Effector CD8-positive, alpha-beta T cell (primary cell): Measurements from ENCODE around the gene WDR45B.
"Not testable (repeated sequence)": the region's sequence is repeated elsewhere in the genome, so short reads cannot be mapped to it uniquely, and the experiment has no call there.

Experiments
- DNase-seq: peaks from one replicate; lab custom pipeline; 2025; lab: John Stamatoyannopoulos, UW

WDR45B gene

GRCh38 chr17:82599674-82600661 lies 48.3 kb downstream of the WDR45B start:
- no peak for DNase-seq

DNA sequence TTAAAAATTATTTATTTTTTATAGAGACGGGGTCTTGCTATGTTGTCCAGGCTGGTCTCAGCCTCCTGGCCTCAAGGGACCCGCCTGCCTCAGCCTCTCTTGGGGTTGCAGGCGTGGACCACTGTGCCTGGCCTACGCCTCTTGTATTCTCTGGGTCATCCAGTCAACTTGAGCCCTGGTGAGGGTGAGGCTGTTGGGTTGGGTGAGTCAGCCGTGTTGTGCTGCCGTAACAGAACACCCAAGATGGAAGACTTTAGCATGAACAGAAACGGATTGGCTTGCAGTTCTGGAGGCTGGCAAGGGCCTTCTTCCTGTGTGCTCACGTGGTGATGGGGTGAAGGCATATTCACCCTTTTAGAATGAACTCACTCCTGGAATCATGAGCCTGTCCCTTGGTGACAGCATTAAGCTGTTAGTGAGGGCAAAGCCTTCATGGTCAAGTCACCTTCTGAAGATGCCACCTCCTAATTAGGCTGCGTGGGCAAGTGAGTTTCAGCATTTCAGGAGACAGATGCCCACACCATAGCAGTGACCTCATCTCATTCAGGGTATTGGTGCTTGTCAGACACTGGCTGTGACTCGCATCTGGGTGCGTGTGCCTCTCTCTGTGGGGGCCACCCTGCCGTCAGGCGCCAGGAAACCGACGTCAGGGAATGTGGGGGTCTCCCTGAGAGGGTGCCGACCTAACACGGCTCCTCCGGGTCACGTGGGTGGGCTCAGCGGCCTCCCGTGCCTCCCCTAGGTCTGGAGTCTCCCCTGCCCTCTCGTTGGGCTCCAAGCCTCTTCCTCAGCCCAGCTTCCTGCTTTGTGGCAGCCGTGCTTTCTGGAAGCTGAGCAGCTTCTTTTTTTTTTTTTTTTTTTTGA lies 49.8 kb downstream of the WDR45B start:
- no peak for DNase-seq

DNA sequence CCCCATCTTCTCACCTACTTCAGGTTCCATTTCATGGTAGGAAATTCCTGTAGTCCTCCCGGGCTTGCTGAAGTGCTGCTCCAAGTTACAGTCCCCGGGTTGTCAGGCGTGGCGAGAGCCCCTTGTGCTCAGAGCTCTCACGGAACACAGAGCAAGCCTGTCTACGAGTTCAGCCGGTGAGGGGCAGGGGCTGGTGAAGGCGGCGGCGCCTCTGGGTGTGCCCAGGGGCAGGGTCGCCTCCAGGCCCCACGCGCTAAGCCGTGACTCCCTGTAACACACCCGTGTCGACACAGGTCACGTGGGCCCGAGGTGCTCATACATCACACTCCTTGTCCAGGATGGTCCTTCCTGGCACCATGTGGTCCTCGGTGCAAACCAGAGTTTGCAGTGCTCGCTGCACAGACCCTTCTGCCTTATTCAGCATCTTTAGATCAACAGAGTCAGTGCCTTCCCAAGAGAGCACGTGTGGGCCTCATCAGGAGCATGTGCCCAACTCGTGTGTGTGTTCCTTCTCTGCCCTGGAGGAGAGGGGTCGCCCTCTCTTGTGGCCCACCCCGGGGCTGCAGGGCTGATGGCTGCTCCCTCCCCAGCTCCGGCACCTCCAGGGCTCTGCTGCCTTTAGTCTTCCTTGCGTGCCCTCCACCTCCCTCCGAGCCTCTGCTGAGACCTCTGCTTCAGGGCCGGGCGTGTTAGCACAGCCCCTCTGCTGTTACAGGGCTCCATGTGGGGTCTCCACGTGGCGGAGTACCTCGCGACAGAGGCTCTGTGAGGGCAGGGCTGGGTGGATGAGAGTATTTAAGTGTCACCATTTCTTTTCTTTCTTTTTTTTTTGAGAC lies 51.2 kb downstream of the WDR45B start:
- no peak for DNase-seq

DNA sequence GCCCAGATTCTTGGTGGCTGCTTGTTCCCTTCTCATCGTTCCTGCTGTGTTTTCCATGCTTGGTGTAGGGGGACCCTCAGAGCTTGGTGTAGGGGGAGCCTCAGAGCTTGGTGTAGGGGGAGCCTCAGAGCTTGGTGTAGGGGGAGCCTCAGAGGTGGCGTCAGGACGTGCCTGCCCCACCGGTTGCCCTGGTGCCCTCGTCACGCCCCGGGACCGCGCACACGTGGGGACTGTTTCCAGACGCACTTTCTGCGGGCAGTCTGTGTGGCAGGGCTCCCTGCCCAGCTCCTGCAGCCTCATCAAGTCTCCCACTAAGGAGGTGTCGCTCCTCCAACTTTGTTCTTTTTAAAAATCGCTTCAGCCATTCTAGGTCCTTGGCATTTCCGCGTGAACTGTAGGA lies 51.9 kb downstream of the WDR45B start:
- DNase-seq: no peak

DNA sequence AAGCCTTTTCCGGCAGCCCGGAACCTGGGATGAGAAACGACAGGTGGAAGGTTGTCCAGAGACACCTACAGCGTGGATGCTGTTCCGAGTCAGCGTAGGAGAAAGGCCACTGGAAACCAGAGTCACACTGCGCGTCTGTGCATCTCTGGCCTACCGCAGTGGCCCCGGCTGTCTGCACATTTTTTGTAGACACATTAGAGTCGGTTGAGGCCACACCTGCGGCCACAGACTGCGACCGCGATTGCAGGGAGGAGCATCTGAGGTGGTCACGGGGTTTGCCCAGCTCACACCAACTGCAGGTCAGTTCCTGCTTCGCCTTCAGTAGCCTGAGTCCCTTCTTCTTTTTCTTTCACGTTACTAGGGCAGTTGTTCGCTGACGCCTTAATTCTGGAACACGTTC lies 52.4 kb downstream of the WDR45B start:
- DNase-seq: no peak

GRCh38 chr17:82594571-82594970 lies 53.7 kb downstream of the WDR45B start:
- DNase-seq: no peak

GRCh38 chr17:82593590-82594087 lies 54.6 kb downstream of the WDR45B start:
- no peak for DNase-seq

- DNase-seq: peak; percentile 61
These were observed 55.3 kb downstream of the WDR45B start for GRCh38 chr17:82592767-82593589.

GRCh38 chr17:82592289-82592766 lies 55.9 kb downstream of the WDR45B start:
- no peak for DNase-seq

DNA sequence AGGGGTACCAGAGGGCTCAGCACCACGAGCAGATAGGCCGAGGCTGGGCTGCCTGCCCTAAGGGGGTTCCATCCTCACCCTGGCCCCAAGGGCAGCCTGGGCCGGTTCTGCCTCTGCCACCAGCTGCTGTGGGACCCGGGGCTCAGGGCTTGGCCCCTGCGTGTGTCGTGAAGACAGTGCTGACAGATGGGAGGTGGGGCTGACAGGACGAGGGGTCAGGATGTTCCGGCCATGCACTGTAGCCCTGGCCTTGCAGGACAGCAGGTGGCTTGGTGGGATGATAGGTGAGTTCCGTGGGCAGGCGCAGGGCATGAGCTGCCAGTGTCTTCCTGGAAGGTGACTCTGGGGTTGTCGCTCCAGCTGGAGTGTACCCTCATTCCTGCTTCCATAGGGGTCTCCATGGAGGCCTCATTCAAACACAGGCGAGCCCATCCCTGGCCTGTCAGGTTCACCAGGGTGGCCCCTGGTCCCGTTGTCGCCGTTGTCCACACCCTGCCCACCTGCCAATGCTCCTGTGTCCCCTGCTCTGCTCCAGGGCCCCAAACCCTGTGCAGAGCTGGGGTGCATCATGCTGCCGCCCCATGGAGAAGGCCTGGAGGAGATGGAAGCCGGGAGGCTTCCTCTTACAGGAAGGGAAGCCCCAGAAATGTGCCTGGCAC lies 57.2 kb downstream of the WDR45B start:
- no peak for DNase-seq

DNA sequence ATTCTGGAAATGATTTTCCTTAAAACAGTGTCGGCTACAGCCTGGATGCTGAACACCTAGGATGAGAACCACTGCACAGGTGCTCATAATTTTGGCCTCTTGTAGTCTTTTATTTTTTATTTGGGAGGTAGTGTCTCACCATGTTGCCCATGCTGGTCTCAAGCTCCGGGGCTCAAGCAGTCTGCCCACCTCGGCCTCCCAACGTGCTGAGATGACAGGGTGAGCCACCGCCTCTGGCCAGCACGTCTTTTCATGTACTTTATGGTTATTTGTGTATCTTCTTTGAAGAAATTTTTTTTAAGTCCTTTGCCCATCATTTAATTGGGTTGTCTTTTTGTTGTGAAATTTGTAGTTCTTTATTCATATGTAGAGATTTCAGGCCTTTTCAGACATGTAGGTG lies 58.0 kb downstream of the WDR45B start:
- DNase-seq: no peak

- DNase-seq: no peak
These were observed 58.4 kb downstream of the WDR45B start for GRCh38 chr17:82589851-82590180.

GRCh38 chr17:82588266-82589175 lies 59.7 kb downstream of the WDR45B start:
- no peak for DNase-seq

- DNase-seq: no peak
These were observed 60.8 kb downstream of the WDR45B start for GRCh38 chr17:82587234-82588086.

DNA sequence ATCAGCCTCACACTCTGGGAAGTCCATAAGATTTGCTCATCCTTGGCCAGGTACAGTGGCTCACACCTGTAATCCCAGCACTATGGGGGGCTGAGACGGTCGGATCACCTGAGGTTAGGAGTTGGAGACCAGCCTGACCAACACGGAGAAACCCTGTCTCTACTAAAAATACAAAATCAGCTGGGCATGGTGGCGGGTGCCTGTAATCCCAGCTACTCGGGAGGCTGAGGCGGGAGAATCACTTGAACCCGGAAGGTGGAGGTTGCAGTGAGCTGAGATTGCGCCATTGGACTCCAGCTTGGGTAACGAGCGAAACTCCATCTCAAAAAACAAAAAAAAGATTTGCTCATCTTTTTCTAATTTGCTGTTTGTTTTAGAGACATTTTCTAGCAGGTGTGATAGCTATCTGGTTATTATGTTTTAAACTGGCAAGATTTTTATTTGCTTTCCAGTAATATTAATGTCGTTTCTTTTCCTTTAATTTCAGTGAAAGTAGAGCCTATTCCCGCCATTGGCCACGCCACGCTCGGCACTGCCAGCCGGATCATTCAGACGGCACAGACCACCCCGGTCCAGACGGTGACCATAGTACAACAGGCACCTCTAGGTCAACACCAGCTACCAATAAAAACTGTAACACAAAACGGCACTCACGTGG lies 61.5 kb downstream of the WDR45B start:
- no peak for DNase-seq

DNA sequence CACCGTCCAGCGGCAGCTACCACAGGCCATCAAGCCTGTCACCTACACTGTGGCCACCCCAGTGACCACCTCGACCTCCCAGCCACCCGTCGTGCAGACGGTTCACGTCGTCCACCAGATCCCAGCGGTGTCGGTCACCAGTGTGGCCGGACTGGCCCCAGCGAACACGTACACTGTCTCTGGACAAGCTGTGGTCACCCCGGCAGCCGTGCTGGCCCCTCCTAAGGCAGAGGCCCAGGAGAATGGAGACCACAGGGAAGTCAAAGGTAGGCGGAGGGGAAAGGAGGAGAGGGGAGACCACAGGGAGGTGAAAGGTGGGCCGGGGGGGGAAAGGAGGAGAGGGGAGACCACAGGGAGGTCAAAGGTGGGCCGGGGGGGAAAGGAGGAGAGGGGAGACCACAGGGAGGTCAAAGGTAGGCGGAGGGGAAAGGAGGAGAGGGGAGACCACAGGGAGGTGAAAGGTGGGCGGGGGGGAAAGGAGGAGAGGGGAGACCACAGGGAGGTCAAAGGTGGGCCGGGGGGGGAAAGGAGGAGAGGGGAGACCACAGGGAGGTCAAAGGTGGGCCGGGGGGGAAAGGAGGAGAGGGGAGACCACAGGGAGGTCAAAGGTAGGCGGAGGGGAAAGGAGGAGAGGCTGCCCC lies 62.2 kb downstream of the WDR45B start:
- DNase-seq: not testable (repeated sequence)

GRCh38 chr17:82583720-82584234 lies 64.5 kb downstream of the WDR45B start:
- no peak for DNase-seq
